ENCODE results near the gene LTB.
"Not testable (repeated sequence)": the region's sequence is repeated elsewhere in the genome, so short reads cannot be mapped to it uniquely, and the experiment has no call there.

LTB gene

DNA sequence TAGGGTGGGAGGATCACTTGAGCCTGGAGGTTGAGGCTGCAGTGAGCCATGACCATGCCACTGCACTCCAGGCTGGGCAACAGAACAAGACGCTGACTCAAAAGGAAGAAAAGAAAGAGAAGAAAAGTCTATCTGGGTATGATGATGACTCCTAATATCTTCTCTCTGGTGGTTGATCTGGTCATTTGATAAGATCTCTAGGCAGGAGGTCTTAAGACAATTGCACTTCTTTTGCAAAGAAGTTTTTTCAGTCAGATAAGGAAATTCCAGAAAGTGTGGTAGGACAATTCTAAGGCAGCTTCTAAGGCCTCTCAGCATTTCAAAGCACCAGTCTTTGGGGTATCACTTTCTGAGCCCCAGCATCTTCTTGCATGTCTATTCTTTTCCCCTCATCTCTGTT, 25.1 kb upstream of the LTB start:
- H3K27ac ChIP-seq, result no peak overlapping the region
- no peak for TF ChIP-seq ZFX (IDR thresholded peaks at IDR 0.05; ENCODE audit: borderline replicate concordance)
- TF ChIP-seq, protein P1, sequence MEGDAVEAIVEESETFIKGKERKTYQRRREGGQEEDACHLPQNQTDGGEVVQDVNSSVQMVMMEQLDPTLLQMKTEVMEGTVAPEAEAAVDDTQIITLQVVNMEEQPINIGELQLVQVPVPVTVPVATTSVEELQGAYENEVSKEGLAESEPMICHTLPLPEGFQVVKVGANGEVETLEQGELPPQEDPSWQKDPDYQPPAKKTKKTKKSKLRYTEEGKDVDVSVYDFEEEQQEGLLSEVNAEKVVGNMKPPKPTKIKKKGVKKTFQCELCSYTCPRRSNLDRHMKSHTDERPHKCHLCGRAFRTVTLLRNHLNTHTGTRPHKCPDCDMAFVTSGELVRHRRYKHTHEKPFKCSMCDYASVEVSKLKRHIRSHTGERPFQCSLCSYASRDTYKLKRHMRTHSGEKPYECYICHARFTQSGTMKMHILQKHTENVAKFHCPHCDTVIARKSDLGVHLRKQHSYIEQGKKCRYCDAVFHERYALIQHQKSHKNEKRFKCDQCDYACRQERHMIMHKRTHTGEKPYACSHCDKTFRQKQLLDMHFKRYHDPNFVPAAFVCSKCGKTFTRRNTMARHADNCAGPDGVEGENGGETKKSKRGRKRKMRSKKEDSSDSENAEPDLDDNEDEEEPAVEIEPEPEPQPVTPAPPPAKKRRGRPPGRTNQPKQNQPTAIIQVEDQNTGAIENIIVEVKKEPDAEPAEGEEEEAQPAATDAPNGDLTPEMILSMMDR (IDR thresholded peaks at IDR 0.05), result no peak

DNA sequence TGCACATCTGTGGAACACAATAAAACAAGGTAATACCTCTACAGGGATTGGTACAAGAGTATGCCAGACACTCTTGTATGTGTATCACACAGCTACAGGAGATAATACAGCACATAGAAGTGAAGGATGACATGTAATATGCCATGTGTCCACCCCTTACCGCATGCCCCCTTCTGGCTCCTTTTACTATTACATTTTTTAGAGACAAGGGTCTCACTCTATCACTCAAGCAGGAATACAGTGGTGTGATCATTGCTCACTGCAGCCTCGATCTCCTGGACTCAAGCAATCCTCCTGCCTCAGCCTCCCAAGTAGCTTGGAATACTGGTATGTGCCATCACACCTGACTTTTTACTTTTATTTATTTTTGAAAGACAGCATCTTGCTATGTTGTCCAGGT, 14.8 kb upstream of the LTB start:
- TF ChIP-seq, protein P1 (IDR thresholded peaks at IDR 0.05), result peak; percentile 52
- TF ChIP-seq ZFX (IDR thresholded peaks at IDR 0.05; ENCODE audit: borderline replicate concordance), result no peak
- no peak overlapping the region for H3K27ac ChIP-seq

DNA sequence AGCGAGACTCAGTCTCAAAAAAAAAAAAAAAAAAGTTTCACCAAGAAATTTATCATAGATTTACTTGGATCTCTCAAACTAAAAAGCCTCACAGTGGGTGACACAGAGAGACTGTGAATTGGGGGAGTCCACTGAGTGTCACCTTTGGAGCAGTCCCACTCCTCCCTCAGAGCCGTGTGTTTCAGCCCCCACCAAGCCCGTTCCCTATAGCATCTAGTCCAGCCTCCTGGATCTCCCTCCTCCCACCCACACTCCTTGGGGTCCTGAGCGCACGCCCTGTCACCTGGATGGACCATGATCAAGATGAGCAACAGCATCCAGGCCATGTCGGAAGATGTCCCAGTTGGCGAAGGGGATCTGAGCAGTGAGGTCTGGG, 10.2 kb upstream of the LTB start:
- no peak for TF ChIP-seq ZFX (IDR thresholded peaks at IDR 0.05; ENCODE audit: borderline replicate concordance)
- TF ChIP-seq, protein P1 (IDR thresholded peaks at IDR 0.05), result no peak
- H3K27ac ChIP-seq, result no peak overlapping the region

DNA sequence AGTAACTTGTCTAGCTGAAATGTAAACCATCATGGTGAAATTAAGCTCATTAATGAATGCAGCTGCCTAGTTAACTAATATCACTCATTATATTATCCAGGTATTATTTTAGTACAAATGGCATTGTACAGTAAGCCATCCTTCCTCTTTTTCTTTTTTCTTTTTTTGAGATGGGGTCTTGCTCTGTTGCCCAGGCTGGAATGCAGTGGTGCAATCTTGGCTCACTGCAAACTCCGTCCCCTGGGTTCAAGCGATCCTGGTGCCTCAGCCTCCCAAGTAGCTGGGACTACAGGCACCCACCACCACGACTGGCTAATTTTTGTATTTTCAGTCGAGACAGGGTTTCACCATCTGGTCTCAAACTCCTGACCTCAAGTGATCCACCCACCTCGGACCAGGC, 8.5 kb upstream of the LTB start:
- H3K27ac ChIP-seq, result not testable (repeated sequence)

DNA sequence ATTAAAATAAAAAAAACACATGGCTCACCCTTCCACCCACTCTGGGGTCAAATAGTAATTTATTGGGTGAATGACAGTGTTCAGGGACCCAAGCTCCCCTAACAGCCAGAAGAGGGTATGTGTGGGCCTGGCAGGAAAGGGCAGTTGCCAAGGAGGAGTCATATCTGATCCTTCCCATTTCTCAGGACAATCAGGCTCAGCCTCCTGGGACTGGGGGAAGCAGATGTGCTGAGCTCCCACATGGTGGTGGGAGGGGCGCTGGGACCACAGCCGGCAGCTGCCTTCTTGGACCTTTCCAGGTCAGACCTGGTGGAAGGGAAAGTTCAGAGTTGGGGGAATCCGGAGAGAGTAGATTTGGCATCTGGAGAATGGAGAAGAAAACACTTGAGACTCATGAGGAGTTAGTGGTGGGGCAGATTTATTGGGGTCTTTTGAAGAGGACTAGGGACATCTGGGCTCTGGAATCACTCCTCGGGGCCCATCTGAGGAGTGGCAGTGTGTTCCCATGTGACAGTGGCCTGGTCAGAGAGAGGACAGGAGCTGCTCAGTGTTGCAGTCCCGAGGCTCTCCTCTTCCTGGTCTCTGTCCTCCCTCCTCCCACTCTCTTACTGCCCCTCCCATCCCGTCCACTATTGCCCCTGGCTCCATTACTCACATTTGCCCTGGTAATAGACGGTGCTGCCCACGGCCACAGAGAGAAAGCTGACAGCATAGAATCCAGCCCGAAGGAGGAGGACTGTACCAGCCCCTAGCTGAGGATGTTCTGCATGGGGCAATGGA, 6.8 kb upstream of the LTB start:
- H3K27ac ChIP-seq, result no peak overlapping the region

DNA sequence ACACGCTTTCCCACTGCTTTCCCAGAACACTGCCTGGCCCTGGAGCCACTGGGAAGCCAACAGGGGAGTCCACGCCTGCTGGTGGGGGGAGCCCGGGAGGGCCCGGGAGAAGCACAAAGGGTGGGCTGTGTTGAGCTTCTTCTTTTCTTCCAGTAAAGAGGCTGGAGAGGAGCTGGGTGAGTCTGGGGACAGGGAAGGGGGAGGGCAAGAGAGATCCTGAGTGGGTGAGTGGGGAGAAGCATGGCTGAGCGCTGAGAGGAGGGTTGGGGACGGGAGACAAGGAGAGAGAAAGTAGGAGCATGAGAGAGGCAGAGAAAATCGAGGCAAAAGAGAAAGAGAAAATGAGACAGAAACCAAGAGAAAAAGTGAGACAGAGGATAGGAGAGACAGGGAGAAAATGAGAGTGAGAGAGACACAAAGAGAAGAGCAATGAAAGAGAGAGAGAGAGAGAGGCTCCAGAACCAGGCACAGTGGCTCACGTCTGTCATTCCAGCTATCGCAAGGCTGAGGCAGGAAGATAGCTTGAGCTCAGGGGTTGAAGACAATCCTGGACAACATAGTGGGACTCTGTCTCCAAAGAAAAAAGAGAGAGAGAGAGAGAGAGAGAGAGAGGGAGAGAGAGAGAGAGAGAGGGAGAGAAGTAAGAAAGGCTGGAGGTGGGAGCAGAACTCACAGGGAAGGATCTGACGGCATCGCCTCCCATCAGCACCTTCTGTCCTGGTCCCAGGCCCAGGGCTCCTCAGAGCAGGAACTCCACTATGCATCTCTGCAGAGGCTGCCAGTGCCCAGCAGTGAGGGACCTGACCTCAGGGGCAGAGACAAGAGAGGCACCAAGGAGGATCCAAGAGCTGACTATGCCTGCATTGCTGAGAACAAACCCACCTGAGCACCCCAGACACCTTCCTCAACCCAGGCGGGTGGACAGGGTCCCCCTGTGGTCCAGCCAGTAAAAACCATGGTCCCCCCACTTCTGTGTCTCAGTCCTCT, 5.9 kb upstream of the LTB start:
- no peak overlapping the region for H3K27ac ChIP-seq

More for the DNA sequence above, 6.8 kb upstream of the LTB start:
- no peak for TF ChIP-seq ZFX (IDR thresholded peaks at IDR 0.05; ENCODE audit: borderline replicate concordance)
- TF ChIP-seq, protein P1 (IDR thresholded peaks at IDR 0.05), result no peak

DNA sequence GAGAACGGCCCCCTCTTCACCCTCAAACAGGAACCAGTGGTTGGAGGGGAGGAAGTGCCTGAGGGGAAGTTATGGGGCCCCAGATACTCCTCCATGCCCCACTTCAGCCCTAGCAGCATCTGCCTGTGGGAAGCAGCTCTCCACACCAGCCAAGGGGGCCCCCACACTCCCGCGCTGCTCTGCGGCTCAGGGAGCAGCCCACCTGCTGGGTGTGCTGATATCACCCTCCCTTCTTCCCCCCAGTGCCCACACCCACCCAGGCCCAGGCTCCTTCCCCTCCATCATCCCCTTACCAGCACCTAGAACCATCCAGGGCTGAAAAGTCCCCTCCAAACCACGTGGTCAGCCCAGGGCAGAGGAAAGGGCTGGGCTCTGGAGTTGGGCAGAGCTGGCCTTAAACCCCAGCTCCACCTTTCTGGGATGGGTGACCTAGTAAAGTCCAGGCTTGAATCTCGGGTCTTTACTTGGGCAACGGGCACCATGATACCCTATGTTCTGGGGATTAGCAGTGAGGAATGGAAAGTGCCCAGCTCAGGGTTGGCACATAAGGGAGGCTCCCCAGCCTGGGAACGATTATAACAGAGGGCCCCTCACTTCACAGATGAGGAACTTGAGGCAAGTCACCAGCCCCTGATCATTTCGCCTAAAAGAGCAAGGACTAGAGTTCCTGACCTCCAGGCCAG, 4.5 kb upstream of the LTB start:
- TF ChIP-seq, protein P1 (IDR thresholded peaks at IDR 0.05), result no peak
- TF ChIP-seq ZFX (IDR thresholded peaks at IDR 0.05; ENCODE audit: borderline replicate concordance), result no peak
- H3K27ac ChIP-seq, result no peak overlapping the region

More for the DNA sequence above, 5.9 kb upstream of the LTB start:
- TF ChIP-seq, protein P1 (IDR thresholded peaks at IDR 0.05), result no peak
- no peak for TF ChIP-seq ZFX (IDR thresholded peaks at IDR 0.05; ENCODE audit: borderline replicate concordance)

Data from 22Rv1 (cell line).